Activated CD8-positive, alpha-beta T cell treated with anti-CD3 and anti-CD28 coated beads for 36 hours (primary cell): ENCODE results near the gene BAG2. TPM values are rescaled to one million over a fixed set of nuclear protein-coding genes. Genes with fewer than 3 reads are reported as not detected.

Experiments
- ATAC-seq: fragments of 200-7000 bp; cut with Tn5 transposase; one replicate; pipeline ENCODE4 v1.10.0; 2021; ENCODE audit warnings: mild to moderate bottlenecking, moderate library complexity
- CTCF ChIA-PET: fragments of 350-600 bp; sonication (Branson Sonifier 250); formaldehyde crosslinking; loops from one replicate; lab custom pipeline; 2021; ENCODE audit warnings: antibody characterized with exemption; lab: Charles Lee
- POLR2A ChIA-PET: fragments of 350-600 bp; sonication (Branson Sonifier 250); formaldehyde crosslinking; loops from one replicate; lab custom pipeline; 2021; ENCODE audit warnings: antibody characterized with exemption; lab: Charles Lee
- DNase-seq: peaks from one replicate; pipeline ENCODE4 v3.0.0-alpha.2; 2020
- H3K27ac Mint-ChIP-seq: one replicate; pipeline ENCODE4 v1.8.0; 2021; ENCODE audit warnings: mild to moderate bottlenecking, mixed read lengths
- H3K27me3 Mint-ChIP-seq: one replicate; pipeline ENCODE4 v1.8.0; 2021; ENCODE audit warnings: mixed read lengths
- H3K36me3 Mint-ChIP-seq: one replicate; pipeline ENCODE4 v1.8.0; 2021; ENCODE audit warnings: low read depth, mixed read lengths
- H3K4me1 Mint-ChIP-seq: one replicate; pipeline ENCODE4 v1.8.0; 2021; ENCODE audit warnings: low read depth, mixed read lengths
- H3K4me3 Mint-ChIP-seq: one replicate; pipeline ENCODE4 v1.8.0; 2021; ENCODE audit warnings: mild to moderate bottlenecking, moderate library complexity, mixed read lengths
- H3K9me3 Mint-ChIP-seq: one replicate; pipeline ENCODE4 v1.8.0; 2021; ENCODE audit warnings: mixed read lengths
- CTCF ChIP-seq: fragments of 200-600 bp; IDR thresholded peaks from one replicate; pipeline ENCODE4 v1.8.0; 2022; ENCODE audit warnings: antibody characterized with exemption, mild to moderate bottlenecking
- intact Hi-C: fragments of 100-400 bp; cut with micrococcal nuclease; formaldehyde crosslinking; loops from one replicate; pipeline ENCODE4 v1.10.0; 2022
- total RNA-seq, 2 experiments: library from RNA; stranded (reverse); gene quantifications; one replicate each; pipeline ENCODE4 v1.2.3, GENCODE V29; 2021

BAG2 gene
- total RNA-seq, 2 experiments from 2014 or later, result 8.4 to 8.9 TPM

- peak; percentile 8 for DNase-seq
- intact Hi-C loops, result no loop called here
- Mint-ChIP-seq H3K27me3 (peaks cover 31% of the 10 kb centered on the region), H3K9me3 (no peaks in the 10 kb centered on the region), H3K4me3 (peak overlapping the region; percentile 91), H3K36me3 (no peaks in the 10 kb centered on the region), H3K27ac (no peak overlapping the region), H3K4me1 (peaks cover 15% of the 10 kb centered on the region)
- ATAC-seq, result no peak
- TF ChIP-seq CTCF, result no peak
- ChIA-PET CTCF (interaction anchor here (0.7 to 1.9 kb wide), 2 partner anchors 50 to 94 kb away, joined by 3 to 6 read pairs; partner anchors contain the start of genes BAG2 and PRIM2), POLR2A (no interaction called here)
These were observed 50.6 kb downstream of the BAG2 start for GRCh38 chr6:57222743-57223077.

GRCh38 chr6:57224769-57225515, 52.8 kb downstream of the BAG2 start:
- Mint-ChIP-seq H3K27me3 (peaks cover 31% of the 10 kb centered on the region), H3K9me3 (no peaks in the 10 kb centered on the region), H3K27ac (no peak overlapping the region), H3K4me3 (no peak overlapping the region), H3K4me1 (peaks cover 15% of the 10 kb centered on the region), H3K36me3 (no peaks in the 10 kb centered on the region)
- ChIA-PET POLR2A (no interaction called here), CTCF (interaction anchor here (1.2 kb wide), 1 partner anchor 92 kb away, joined by 3 read pairs; the partner anchor contains the start of gene PRIM2)
- no peak for ATAC-seq
- no peak for DNase-seq
- intact Hi-C loops, result no loop called here
- TF ChIP-seq CTCF, result no peak

- CTCF ChIA-PET, result no interaction called here
- POLR2A ChIA-PET, result no interaction called here
- Mint-ChIP-seq H3K4me3 (no peak overlapping the region), H3K4me1 (peaks cover 10% of the 10 kb centered on the region), H3K36me3 (no peaks in the 10 kb centered on the region), H3K9me3 (no peaks in the 10 kb centered on the region), H3K27ac (no peak overlapping the region), H3K27me3 (peaks cover 25% of the 10 kb centered on the region)
- TF ChIP-seq CTCF, result no peak
- no peak for ATAC-seq
- DNase-seq, result no peak
- intact Hi-C loops, result no loop called here
These were observed 54.1 kb downstream of the BAG2 start for GRCh38 chr6:57226221-57226620.

Other genes starting within 250 kb of the BAG2 start
- not detected for gene BEND6, start 217.2 kb upstream of the BAG2 start, total RNA-seq
- 10 to 100 TPM; 16.0 to 18.7 TPM for gene KIAA1586, start 125.6 kb upstream of the BAG2 start, total RNA-seq
- gene ZNF451, start 82.1 kb upstream of the BAG2 start, total RNA-seq, result 10 to 100 TPM; 44.4 to 46.8 TPM
- 1 to 10 TPM; 1.2 to 1.3 TPM for gene RAB23, start 50.0 kb downstream of the BAG2 start, total RNA-seq
- 10 to 100 TPM; 41.8 to 42.0 TPM for gene PRIM2, start 145.3 kb downstream of the BAG2 start, total RNA-seq